NOMO-1 (cell line): ENCODE measurements around the gene NAPSA.
"Not testable (repeated sequence)": the region's sequence is repeated elsewhere in the genome, so short reads cannot be mapped to it uniquely, and the experiment has no call there.

Source experiments
- DNase-seq, 2 experiments: peaks; one replicate each; lab custom pipeline; 2025; ENCODE audit not compliant: unreplicated experiment in 2 of 2; lab: John Stamatoyannopoulos, UW

Gene NAPSA

GRCh38 chr19:50332244-50333038 is 33.0 kb downstream of the NAPSA start:
- DNase-seq, result peak in 1 of 2 experiments; percentile 64

DNA sequence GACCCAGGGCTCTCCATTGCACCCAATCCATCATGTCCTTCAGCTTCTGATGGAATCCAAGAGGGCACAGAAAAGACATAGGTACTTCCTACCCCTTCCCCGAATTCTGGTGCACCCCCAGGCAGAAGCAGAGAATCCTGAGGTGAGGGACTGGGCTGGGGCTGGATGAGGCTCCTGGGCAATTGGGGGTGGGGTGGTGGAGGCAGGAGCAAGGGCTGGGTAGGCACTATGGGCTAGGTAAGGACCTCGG is 33.5 kb downstream of the NAPSA start:
- DNase-seq, result no peak

DNA sequence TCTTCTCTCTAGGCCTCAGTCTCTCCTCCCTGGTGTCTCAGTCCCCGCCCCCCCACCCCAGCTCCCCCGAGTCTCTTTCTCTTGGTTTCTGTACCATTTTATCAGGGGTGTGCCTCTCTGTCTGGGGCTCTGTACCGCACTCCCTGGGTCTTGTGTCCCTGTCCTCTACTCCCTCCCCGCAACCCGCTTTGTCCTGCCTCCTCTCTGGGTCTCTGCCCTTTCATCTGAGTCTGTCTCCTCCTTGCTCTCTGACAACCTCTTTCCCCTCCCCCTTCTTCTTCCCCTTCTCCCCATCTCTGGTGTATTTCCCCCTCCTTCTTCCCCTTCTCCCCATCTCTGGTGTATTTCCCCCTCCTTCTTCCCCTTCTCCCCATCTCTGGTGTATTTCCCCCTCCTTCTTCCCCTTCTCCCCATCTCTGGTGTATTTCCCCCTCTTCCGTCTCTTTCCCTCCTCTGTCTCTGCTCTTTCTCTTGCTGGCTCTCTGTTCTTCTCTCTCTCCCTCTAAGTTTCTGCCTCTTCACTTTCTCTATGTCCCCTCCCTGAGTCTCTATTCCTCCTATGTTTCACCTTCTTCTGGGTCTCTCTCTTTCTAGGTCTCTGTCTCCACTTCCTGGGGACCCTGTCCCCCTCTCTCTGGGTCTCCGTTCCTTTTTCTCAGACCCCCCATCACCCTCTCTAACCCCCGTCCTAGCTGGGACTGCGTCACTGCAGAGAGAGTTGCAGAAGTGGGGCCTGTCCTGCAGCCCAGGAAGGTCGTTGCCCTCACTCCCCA is 34.0 kb downstream of the NAPSA start:
- DNase-seq, result peak in 1 of 2 experiments; percentile 36

DNA sequence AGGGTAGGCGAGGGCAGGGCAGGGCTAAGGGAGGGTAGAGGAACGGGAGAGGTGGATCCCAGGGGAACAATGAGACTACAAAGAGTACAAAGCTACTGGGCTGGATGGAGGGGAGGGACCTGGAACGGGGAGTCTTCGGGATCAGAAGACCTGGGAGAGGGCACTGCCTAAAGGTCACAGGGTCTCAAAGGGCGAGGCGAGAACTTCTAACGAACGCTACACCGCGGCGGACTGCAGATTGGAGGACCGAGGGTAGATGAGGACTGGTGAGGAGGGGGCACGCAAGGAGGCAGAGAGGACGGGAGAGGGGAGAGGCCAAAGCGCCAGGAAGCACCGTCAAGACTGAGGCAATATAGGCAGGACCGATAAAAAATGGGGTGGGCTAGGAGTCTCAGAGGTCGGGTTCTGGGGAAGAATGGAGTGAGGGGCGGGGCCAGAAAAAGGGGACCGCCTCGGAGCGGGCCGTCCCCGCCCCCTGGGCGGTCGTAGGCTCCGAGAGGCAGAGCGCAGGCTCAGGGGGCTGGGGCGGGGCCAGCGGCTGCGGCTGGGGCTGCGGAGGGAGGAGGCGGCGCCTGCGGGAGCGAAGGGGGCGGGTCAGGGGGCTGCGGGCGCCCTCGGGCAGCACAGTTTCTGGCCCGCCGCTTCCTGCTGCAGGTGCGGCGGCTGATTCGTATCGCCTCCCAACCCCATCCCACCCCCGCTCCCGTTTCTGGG is 34.9 kb downstream of the NAPSA start:
- peak; percentile 75 to 92 for DNase-seq

DNA sequence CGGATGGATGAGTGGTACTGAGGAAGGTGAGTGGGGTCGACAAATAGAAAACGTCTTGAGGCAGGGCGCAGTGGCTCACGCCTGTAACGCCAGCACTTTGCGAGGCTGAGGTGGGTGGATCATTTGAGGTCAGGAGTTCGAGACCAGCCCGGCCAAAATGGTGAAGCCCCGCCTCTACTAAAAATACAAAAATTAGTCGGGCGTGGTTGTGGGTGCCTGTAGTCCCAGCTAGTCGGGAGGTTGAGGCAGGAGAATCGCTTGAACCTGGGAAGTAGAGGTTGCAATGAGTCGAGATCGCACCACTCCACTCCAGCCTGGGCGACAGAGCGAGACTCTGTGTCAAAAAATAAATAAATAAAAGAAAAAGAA is 35.5 kb downstream of the NAPSA start:
- not testable (repeated sequence) for DNase-seq

DNA sequence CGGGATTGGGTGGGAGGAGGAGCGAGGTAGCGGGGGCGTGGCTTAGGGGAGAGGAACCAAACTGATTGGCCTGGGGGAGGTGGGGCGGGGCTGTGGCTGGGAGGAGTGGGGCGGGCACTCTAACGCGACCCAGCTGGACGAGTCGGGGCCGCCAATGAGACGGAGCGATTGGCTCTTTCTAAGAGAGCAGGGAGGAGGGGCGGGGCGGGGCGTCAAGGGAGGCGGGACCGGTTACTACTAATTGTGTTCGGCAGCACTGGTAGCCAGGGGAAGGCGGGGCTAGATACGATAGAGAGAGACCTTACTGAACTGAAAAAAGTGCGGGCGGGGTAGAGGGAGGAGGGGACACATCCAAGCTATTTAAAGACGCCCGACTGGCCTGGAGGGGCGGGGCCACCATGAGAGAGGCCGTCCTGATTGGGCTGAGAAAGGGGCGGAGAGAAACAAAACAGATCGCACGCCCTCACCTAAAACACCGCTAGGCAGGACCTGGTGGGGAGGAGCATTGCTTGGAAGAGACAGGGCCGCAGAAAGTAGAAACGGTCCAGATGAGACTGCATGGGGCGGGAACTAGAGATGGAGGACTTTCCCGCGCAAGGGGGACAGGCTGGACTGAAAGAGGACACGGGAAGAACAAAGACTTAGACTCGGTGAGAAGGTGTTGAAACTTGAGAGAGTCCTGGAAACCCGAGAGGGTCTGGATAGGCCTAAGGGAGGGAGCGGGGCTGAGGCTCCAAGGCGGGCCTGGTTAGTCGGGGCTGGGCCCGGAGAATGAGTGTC is 36.1 kb downstream of the NAPSA start, which contains the start of gene KCNC3:
Gene KCNC3, minus strand, starts transcription at position 232 of the 780 bp plus-strand sequence. CDS start 295 bp downstream, outside the sequence.
- peak; percentile 99 to 100 for DNase-seq

- no peak for DNase-seq
Observed at GRCh38 chr19:50328873-50329145, 36.6 kb downstream of the NAPSA start.

- peak in 1 of 2 experiments; percentile 18 for DNase-seq
Observed at GRCh38 chr19:50328224-50328872, 37.1 kb downstream of the NAPSA start.

DNA sequence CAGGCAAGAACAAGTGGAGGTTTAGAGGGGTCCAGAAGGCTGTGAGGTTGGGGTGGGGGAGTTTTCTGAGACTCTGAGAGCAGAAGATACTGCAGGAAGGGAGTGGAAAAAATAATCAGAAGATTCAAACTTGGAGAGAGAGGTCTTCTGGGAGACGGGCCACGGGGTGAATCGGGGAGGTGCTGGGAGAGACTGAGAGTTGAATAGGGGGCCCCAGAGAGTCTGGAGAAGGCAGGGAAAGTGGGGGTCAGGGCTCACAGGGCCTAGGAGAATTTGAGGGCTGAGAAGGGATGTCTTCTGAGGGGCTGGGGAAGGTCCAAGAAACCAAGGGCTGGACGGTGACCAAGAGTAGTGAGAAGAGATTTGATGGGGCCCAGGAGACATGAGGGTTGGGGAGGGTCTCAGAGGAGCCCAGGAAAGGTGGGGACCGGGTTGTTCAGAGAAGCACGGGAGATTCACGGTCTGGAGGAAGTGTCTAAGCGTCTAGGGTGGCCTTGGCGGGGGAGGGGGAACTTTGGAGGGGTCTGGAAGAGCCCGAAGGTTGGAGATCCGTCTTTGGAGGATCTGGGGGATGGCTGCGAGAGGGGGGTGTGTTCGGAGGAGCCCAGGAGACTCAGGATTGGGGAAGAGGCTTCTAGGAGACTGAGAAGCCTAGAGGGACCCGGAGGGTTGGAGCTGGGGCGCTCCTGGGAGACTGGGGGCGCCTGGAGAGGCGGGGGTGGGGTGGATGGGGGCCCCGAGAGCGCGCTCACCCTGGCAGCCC is 37.8 kb downstream of the NAPSA start:
- no peak for DNase-seq

GRCh38 chr19:50327013-50327412 is 38.4 kb downstream of the NAPSA start:
- DNase-seq, result no peak

DNA sequence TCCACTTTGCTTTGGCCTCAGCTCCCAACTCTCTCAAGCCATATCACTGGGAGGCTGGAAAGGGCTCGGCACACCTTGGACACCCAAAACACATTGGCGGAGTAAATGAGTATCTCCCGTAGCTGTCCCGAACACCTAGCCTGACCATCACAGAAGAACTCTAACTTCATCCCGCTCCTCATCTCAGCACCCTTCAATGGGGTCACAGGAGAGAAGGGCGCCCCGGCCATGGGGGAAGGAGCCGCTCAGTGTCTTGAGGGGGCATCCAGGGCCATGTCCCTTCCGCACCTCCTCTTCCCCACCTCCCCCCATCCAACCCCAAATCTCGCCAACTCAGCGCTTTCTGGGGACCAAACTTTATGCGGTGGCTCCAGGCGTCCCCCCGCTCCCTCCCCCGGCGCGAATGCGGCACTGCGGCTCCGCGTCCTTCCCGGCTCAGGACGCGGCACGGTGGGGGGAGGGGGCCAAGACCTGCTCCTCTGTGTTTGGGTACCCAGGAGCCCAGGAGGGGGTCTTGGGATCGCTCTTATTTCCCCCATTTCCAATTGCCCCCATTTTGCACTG is 39.3 kb downstream of the NAPSA start:
- DNase-seq, result no peak

- DNase-seq, result peak; percentile 71 to 80
Observed at GRCh38 chr19:50325310-50326100, 39.9 kb downstream of the NAPSA start.

GRCh38 chr19:50324331-50324730 is 41.1 kb downstream of the NAPSA start:
- DNase-seq, result no peak

DNA sequence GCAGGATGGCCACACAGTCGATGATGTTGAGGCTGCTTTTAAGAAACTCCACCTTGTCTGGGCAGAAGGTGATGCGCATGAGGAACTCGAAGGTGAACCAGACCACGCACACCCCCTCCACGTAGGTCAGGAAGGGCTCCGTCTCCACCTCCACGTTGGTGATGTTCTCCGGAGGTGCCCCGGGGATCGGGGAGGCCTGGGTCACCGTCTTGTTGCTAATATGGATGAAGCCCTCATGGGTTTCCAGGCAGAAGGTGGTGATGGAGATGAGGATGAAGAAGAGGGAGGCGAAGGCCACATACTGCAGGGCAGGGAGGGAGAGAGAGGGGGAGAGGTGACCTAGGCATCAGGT is 41.7 kb downstream of the NAPSA start:
- DNase-seq, result no peak

- DNase-seq, result no peak
Observed at GRCh38 chr19:50322931-50323781, 42.3 kb downstream of the NAPSA start.

GRCh38 chr19:50322234-50322633 is 43.2 kb downstream of the NAPSA start:
- DNase-seq, result no peak

DNA sequence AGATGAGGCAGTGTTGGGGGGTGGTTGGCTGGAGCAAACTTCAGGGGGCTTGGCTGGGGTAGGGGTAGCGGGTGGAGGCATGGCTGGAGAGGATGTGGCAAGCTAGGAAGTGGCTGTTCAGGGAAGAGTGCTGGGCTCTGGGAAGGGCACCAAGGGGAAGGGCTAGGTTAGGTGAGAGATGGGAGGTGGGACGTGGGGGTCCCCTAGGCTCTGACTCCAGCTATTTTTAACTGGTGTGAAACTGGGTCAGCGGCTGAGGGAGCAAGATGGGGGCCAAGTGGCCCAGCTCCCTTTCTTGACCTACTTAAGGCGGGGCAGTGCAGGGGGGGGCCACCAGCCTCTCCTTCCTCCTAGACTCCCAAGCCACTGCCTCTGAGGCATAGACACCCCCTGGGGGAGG is 43.6 kb downstream of the NAPSA start:
- DNase-seq, result no peak

GRCh38 chr19:50320596-50320995 is 44.8 kb downstream of the NAPSA start:
- no peak for DNase-seq
